ENCODE data around the gene FOXP2.

FOXP2 gene

GRCh38 chr7:114589436-114589835, 174.8 kb downstream of the FOXP2 start (continued):
- no peak for TF ChIP-seq CTCF (tag by site-specific recombination; IDR thresholded peaks at IDR 0.05)
- TF ChIP-seq ZSCAN30 (tag by site-specific recombination; IDR thresholded peaks at IDR 0.05) = no peak
- TF ChIP-seq ZNF610 (tag by site-specific recombination; IDR thresholded peaks at IDR 0.05; ENCODE audit: borderline replicate concordance) = no peak
- TF ChIP-seq EGR2 (tag by site-specific recombination; IDR thresholded peaks at IDR 0.05; ENCODE audit: low read depth) = peak; percentile 45; the same call in 1 of the 2 replicates
- TF ChIP-seq, protein P1, sequence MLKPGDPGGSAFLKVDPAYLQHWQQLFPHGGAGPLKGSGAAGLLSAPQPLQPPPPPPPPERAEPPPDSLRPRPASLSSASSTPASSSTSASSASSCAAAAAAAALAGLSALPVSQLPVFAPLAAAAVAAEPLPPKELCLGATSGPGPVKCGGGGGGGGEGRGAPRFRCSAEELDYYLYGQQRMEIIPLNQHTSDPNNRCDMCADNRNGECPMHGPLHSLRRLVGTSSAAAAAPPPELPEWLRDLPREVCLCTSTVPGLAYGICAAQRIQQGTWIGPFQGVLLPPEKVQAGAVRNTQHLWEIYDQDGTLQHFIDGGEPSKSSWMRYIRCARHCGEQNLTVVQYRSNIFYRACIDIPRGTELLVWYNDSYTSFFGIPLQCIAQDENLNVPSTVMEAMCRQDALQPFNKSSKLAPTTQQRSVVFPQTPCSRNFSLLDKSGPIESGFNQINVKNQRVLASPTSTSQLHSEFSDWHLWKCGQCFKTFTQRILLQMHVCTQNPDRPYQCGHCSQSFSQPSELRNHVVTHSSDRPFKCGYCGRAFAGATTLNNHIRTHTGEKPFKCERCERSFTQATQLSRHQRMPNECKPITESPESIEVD (tag by site-specific recombination; IDR thresholded peaks at IDR 0.05) = peak; percentile 45
- TF ChIP-seq, protein P2, sequence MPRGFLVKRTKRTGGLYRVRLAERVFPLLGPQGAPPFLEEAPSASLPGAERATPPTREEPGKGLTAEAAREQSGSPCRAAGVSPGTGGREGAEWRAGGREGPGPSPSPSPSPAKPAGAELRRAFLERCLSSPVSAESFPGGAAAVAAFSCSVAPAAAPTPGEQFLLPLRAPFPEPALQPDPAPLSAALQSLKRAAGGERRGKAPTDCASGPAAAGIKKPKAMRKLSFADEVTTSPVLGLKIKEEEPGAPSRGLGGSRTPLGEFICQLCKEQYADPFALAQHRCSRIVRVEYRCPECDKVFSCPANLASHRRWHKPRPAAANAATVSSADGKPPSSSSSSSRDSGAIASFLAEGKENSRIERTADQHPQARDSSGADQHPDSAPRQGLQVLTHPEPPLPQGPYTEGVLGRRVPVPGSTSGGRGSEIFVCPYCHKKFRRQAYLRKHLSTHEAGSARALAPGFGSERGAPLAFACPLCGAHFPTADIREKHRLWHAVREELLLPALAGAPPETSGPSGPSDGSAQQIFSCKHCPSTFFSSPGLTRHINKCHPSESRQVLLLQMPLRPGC (tag by site-specific recombination; IDR thresholded peaks at IDR 0.05) = no peak
- no peak for TF ChIP-seq ZNF791 (tag by site-specific recombination; IDR thresholded peaks at IDR 0.05)

- Histone ChIP-seq H3K4me3 (ENCODE audit: low read depth, low read length) (no peak overlapping the region), H3K4me1 (ENCODE audit: control insufficient read depth, insufficient read depth, low read length) (no peaks in the 10 kb centered on the region; the same call in 1 of the 2 replicates), H3K27ac (ENCODE audit: extremely low read depth, low read depth, low read length) (no peak overlapping the region), H3K36me3 (ENCODE audit: control insufficient read depth in 2 of 2, insufficient read depth in 1 of 2, low read length in 2 of 2) (no peaks in the 10 kb centered on the region), H3K9me3 (ENCODE audit: control insufficient read depth, insufficient read depth, low read depth, low read length) (no peaks in the 10 kb centered on the region)
- no peak for TF ChIP-seq ZNF658 (tag by site-specific recombination; IDR thresholded peaks at IDR 0.05)
- TF ChIP-seq MEIS1 (CRISPR knock-in tag; IDR thresholded peaks at IDR 0.05; ENCODE audit: borderline replicate concordance) = no peak
- TF ChIP-seq ZNF558 (tag by site-specific recombination; IDR thresholded peaks at IDR 0.05) = no peak
- TF ChIP-seq ZBTB7A (tag by site-specific recombination; IDR thresholded peaks at IDR 0.05; ENCODE audit: low read depth) = no peak
- no peak for TF ChIP-seq ZNF530 (tag by site-specific recombination; IDR thresholded peaks at IDR 0.05; ENCODE audit: low read depth)
- no peak for TF ChIP-seq ZNF223 (tag by site-specific recombination; IDR thresholded peaks at IDR 0.05)
- TF ChIP-seq ZNF10 (tag by site-specific recombination; IDR thresholded peaks at IDR 0.05) = no peak
- no peak for TF ChIP-seq ZNF560 (tag by site-specific recombination; IDR thresholded peaks at IDR 0.05; ENCODE audit: borderline replicate concordance)
- no peak for TF ChIP-seq ZNF473 (tag by site-specific recombination; IDR thresholded peaks at IDR 0.05)
- no peak for TF ChIP-seq ZNF266 (tag by site-specific recombination; IDR thresholded peaks at IDR 0.05; ENCODE audit: low read depth)
- TF ChIP-seq ZNF777 (tag by site-specific recombination; IDR thresholded peaks at IDR 0.05; ENCODE audit: borderline replicate concordance) = no peak
- no peak for TF ChIP-seq MZF1 (tag by site-specific recombination; IDR thresholded peaks at IDR 0.05; ENCODE audit: borderline replicate concordance)
- TF ChIP-seq, protein P3, sequence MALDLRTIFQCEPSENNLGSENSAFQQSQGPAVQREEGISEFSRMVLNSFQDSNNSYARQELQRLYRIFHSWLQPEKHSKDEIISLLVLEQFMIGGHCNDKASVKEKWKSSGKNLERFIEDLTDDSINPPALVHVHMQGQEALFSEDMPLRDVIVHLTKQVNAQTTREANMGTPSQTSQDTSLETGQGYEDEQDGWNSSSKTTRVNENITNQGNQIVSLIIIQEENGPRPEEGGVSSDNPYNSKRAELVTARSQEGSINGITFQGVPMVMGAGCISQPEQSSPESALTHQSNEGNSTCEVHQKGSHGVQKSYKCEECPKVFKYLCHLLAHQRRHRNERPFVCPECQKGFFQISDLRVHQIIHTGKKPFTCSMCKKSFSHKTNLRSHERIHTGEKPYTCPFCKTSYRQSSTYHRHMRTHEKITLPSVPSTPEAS (tag by site-specific recombination; IDR thresholded peaks at IDR 0.05) = no peak
- no peak for TF ChIP-seq ZSCAN23 (tag by site-specific recombination; IDR thresholded peaks at IDR 0.05)
- TF ChIP-seq ZNF704 (tag by site-specific recombination; IDR thresholded peaks at IDR 0.05) = no peak
- POLR2A ChIA-PET = no interaction called here
- CTCF ChIA-PET = no interaction called here
Measured at GRCh38 chr7:114590298-114590697, 175.7 kb downstream of the FOXP2 start.

Data from HEK293 (cell line).